H1 (cell line): ENCODE data around the gene RPS6KA5. TPM values are rescaled to one million over a fixed set of nuclear protein-coding genes. Genes with fewer than 3 reads are reported as not detected.

Experiments
- CTCF ChIA-PET: fragments of 300-600 bp; sonication (Branson Sonifier 250); formaldehyde crosslinking; loops from one replicate; lab custom pipeline; 2021; ENCODE audit not compliant: partially characterized antibody; lab: Charles Lee
- POLR2A ChIA-PET: fragments of 300-600 bp; sonication (Branson Sonifier 250); formaldehyde crosslinking; loops from one replicate; lab custom pipeline; 2021; ENCODE audit warnings: inconsistent platforms; ENCODE audit not compliant: partially characterized antibody; lab: Charles Lee
- DNase-seq, 2 experiments: peaks; one replicate each; pipeline versions ENCODE4 v3.0.0 to v3.0.0-alpha.2; 2010 to 2022; ENCODE audit warnings: low spot score in 2 of 2, low read depth in 1 of 2, mixed read lengths in 1 of 2
- FAIRE-seq: peaks from 2 replicates; lab custom pipeline; 2011; peaks lifted over from hg19 to GRCh38; lab: Jason Lieb, UNC
- H2AFZ ChIP-seq: 2 replicates; pipeline ENCODE4 v1.8.1; 2012; ENCODE audit warnings: low read length, inconsistent platforms
- H2AK5ac ChIP-seq: 2 replicates; pipeline ENCODE4 v1.6.1; 2013; ENCODE audit warnings: low read depth, low read length
- H2BK120ac ChIP-seq: replicated peaks from 2 replicates; pipeline ENCODE3; 2013; ENCODE audit warnings: low read depth, low read length, inconsistent platforms
- H2BK12ac ChIP-seq: 2 replicates; pipeline ENCODE4 v1.6.1; 2013; ENCODE audit warnings: low read depth, low read length
- H2BK15ac ChIP-seq: 2 replicates; pipeline ENCODE4 v1.6.1; 2013; ENCODE audit warnings: low read length
- H2BK20ac ChIP-seq: 2 replicates; pipeline ENCODE4 v1.6.1; 2013; ENCODE audit warnings: low read length
- H2BK5ac ChIP-seq: 2 replicates; pipeline ENCODE4 v1.6.1; 2013; ENCODE audit warnings: low read depth, low read length
- H3K14ac ChIP-seq: 2 replicates; pipeline ENCODE4 v1.6.1; 2013; ENCODE audit warnings: inconsistent platforms; ENCODE audit not compliant: insufficient read length
- H3K18ac ChIP-seq: 2 replicates; pipeline ENCODE4 v1.6.1; 2013; ENCODE audit warnings: low read length; ENCODE audit errors: extremely low read depth
- H3K23ac ChIP-seq: 2 replicates; pipeline ENCODE4 v1.6.1; 2013; ENCODE audit warnings: inconsistent platforms; ENCODE audit not compliant: insufficient read length
- H3K23me2 ChIP-seq: 2 replicates; pipeline ENCODE4 v1.6.1; 2013; ENCODE audit warnings: low read depth, low read length
- H3K27ac ChIP-seq: 2 replicates; pipeline ENCODE4 v1.6.1; 2011; ENCODE audit warnings: low read depth, low read length, inconsistent platforms
- H3K27me3 ChIP-seq, 4 experiments: replicated peaks in 1 of 4; 1 replicate in 1 of 4; 2 replicates in 3 of 4; pipeline versions ENCODE4 v1.6.1 to v1.8.1; 2011 to 2013; ENCODE audit warnings: low read length in 3 of 4, mild to moderate bottlenecking in 3 of 4, inconsistent platforms in 2 of 4, mixed read lengths in 2 of 4, moderate library complexity in 1 of 4; ENCODE audit not compliant: control insufficient read depth in 3 of 4, insufficient read depth in 3 of 4; ENCODE audit errors: extremely low read depth in 1 of 4
- H3K36me3 ChIP-seq, 4 experiments: 2 replicates each; pipeline versions ENCODE4 v1.6.1 to v1.8.1; 2011 to 2013; ENCODE audit warnings: mild to moderate bottlenecking in 4 of 4, low read length in 3 of 4, moderate library complexity in 2 of 4, control low read depth in 1 of 4, inconsistent platforms in 1 of 4; ENCODE audit not compliant: insufficient read depth in 4 of 4, control insufficient read depth in 2 of 4
- H3K4ac ChIP-seq: replicated peaks from 2 replicates; pipeline ENCODE3; 2013; ENCODE audit warnings: low read length, low read depth, mixed read lengths, inconsistent platforms; ENCODE audit not compliant: insufficient read length
- H3K4me1 ChIP-seq, 4 experiments: replicated peaks in 1 of 4; 1 replicate in 1 of 4; 2 replicates in 3 of 4; pipeline versions ENCODE4 v1.6.1 to v1.8.1; 2011 to 2013; ENCODE audit warnings: low read length in 3 of 4, inconsistent platforms in 2 of 4, mixed read lengths in 1 of 4; ENCODE audit not compliant: insufficient read depth in 4 of 4, control insufficient read depth in 3 of 4
- H3K4me2 ChIP-seq, 2 experiments: 2 replicates each; pipeline versions ENCODE4 v1.6.1 to v1.8.1; 2011 to 2013; ENCODE audit warnings: low read depth in 2 of 2, low read length in 2 of 2, control low read depth in 1 of 2, inconsistent platforms in 1 of 2, mild to moderate bottlenecking in 1 of 2; ENCODE audit not compliant: insufficient read depth in 1 of 2
- H3K4me3 ChIP-seq, 4 experiments: fragments of 200-600, 300-600 bp in 1 of 4; sonication (generic), shearing (Covaris generic), sonication (Bioruptor Twin) in 1 of 4; 2 replicates each; pipeline versions ENCODE4 v1.5.1 to v1.8.1; 2011 to 2016; ENCODE audit warnings: low read length in 4 of 4, low read depth in 3 of 4, control low read depth in 2 of 4, inconsistent platforms in 2 of 4, mild to moderate bottlenecking in 2 of 4, mixed read lengths in 1 of 4, moderate library complexity in 1 of 4; ENCODE audit not compliant: insufficient read depth in 2 of 4; ENCODE audit errors: extremely low read depth in 1 of 4
- H3K56ac ChIP-seq: replicated peaks from 2 replicates; pipeline ENCODE3; 2013; ENCODE audit warnings: low read depth, mild to moderate bottlenecking, mixed read lengths, low read length, inconsistent platforms; ENCODE audit not compliant: insufficient read length
- H3K79me1 ChIP-seq: 2 replicates; pipeline ENCODE4 v1.6.1; 2013; ENCODE audit warnings: low read depth, low read length, control low read depth
- H3K79me2 ChIP-seq, 2 experiments: 2 replicates each; pipeline versions ENCODE4 v1.6.1 to v1.8.1; 2012 to 2013; ENCODE audit warnings: low read length in 2 of 2, mild to moderate bottlenecking in 2 of 2, inconsistent platforms in 1 of 2; ENCODE audit not compliant: insufficient read depth in 2 of 2, control insufficient read depth in 1 of 2
- H3K9ac ChIP-seq, 4 experiments: replicated peaks in 1 of 4; 1 replicate in 1 of 4; 2 replicates in 3 of 4; pipeline versions ENCODE4 v1.6.1 to v1.8.1; 2011 to 2013; ENCODE audit warnings: low read depth in 3 of 4, low read length in 3 of 4, control low read depth in 2 of 4, mild to moderate bottlenecking in 2 of 4, moderate library complexity in 2 of 4, inconsistent platforms in 1 of 4; ENCODE audit errors: extremely low read depth in 1 of 4
- H3K9me3 ChIP-seq, 2 experiments: 2 replicates each; pipeline versions ENCODE4 v1.6.1 to v1.8.1; 2012 to 2013; ENCODE audit warnings: mild to moderate bottlenecking in 2 of 2, moderate library complexity in 2 of 2, control low read depth in 1 of 2, inconsistent platforms in 1 of 2, low read depth in 1 of 2, low read length in 1 of 2, mixed read lengths in 1 of 2; ENCODE audit not compliant: insufficient read depth in 2 of 2
- H4K20me1 ChIP-seq, 2 experiments: replicated peaks in 1 of 2; 2 replicates each; pipeline versions ENCODE3 to v1.8.1; 2011 to 2013; ENCODE audit warnings: inconsistent platforms in 2 of 2, low read length in 2 of 2, mild to moderate bottlenecking in 1 of 2; ENCODE audit not compliant: insufficient read depth in 2 of 2, control insufficient read depth in 1 of 2
- H4K5ac ChIP-seq: 2 replicates; pipeline ENCODE4 v1.6.1; 2013; ENCODE audit warnings: low read length, low read depth, mixed read lengths, inconsistent platforms; ENCODE audit not compliant: insufficient read length
- H4K8ac ChIP-seq: 2 replicates; pipeline ENCODE4 v1.8.0; 2013; ENCODE audit warnings: mild to moderate bottlenecking, moderate library complexity, low read length, inconsistent platforms; ENCODE audit not compliant: insufficient read depth; ENCODE audit errors: extremely low read depth
- H4K91ac ChIP-seq: replicated peaks from 2 replicates; pipeline ENCODE3; 2013; ENCODE audit warnings: low read length, mixed read lengths, inconsistent platforms; ENCODE audit not compliant: insufficient read length
- CBX8 ChIP-seq: fragments of 300-800, 300-1000 bp; sonication (generic); IDR thresholded peaks from 2 replicates; pipeline ENCODE4 v1.7.1; 2016; ENCODE audit warnings: low read depth, low read length, borderline replicate concordance
- WGBS, 2 experiments: shearing (Covaris generic) in 1 of 2; methylation state at CpG; one replicate each; pipeline versions ENCODE4 v1.1.6 to v1.1.7; 2013 to 2015; ENCODE audit warnings: low lambda C conversion rate in 2 of 2, mixed read lengths in 2 of 2, inconsistent platforms in 1 of 2, low coverage in 1 of 2, missing lambda C conversion rate in 1 of 2; ENCODE audit not compliant: insufficient replicate concordance in 2 of 2, insufficient coverage in 1 of 2, insufficient read length in 1 of 2; ENCODE audit errors: extremely low coverage in 1 of 2, missing lambda C conversion rate in 1 of 2; 5-methylcytosine and 5-hydroxymethylcytosine counted together
- polyA plus RNA-seq, 7 experiments: library from polyadenylated mRNA; depleted of rRNA in 3 of 7; stranded (reverse) in 5 of 7; unstranded in 2 of 7; fragments of >200 nt in 5 of 7; fragments of 200-250 nt in 2 of 7; gene quantifications; 1 replicate in 5 of 7; 2 replicates in 1 of 7; 4 replicates in 1 of 7; pipeline versions ENCODE4 v1.2.1 to v1.2.3, GENCODE V29; 2011 to 2013; ENCODE audit warnings: missing spikeins in 2 of 7, mixed read lengths in 2 of 7
- total RNA-seq: library from RNA; stranded (reverse); fragmentation: NEBNext Ultra II Directional; extraction: Animal tissue kit (Norgen Biotek cat#: 25700); gene quantifications from 2 replicates; pipeline ENCODE4 v1.2.1, GENCODE V29; 2021

The RPS6KA5 gene
- total and polyA plus RNA-seq, 2 of the 8 experiments (the other 6 are each of a cell fraction or from before 2014, with no cell fraction given), result 0.85 to 3.1 TPM

- Histone ChIP-seq H3K27me3 (no peaks in the 10 kb centered on the region; a peak in 3 of 7 replicates), H2AFZ (no peak overlapping the region), H3K4ac (no peak overlapping the region), H4K91ac (no peak overlapping the region), H4K8ac (no peak overlapping the region), H3K27ac (no peak overlapping the region), H2BK20ac (no peak overlapping the region), H3K79me1 (no peaks in the 10 kb centered on the region), H4K5ac (no peak overlapping the region), H2AK5ac (no peak overlapping the region), H2BK12ac (no peak overlapping the region), H4K20me1 (no peaks in the 10 kb centered on the region), H2BK120ac (no peak overlapping the region), H3K36me3 (no peaks in the 10 kb centered on the region), H3K4me2 (no peak overlapping the region), H3K14ac (no peak overlapping the region), H3K56ac (no peak overlapping the region), H3K9ac (no peak overlapping the region), H3K4me1 (peaks cover 0 to 6% (median 4%) of the 10 kb centered on the region in 4 experiments; a peak in 5 of 7 replicates), H3K18ac (no peak overlapping the region), H3K4me3 (no peak overlapping the region), H2BK5ac (no peak overlapping the region), H3K23ac (no peak overlapping the region), H3K79me2 (no peaks in the 10 kb centered on the region), H3K23me2 (peaks cover 2% of the 10 kb centered on the region; the same call in 1 of the 2 replicates), H3K9me3 (peaks cover 5 to 8% of the 10 kb centered on the region in 2 experiments; a peak in 3 of 4 replicates), H2BK15ac (no peak overlapping the region)
- DNase-seq, result no peak
- CTCF ChIA-PET, result interaction anchor here (0.9 to 1.3 kb wide), 2 partner anchors 10 to 24 kb away, joined by 3 to 5 read pairs; no protein-coding TSS in a partner anchor
- FAIRE-seq, result no peak
- WGBS, 2 experiments, result 84% methylated on average over 11 of the region's 11 CpGs; no CpG with 5 or more reads in 1 of the 2 experiments
- POLR2A ChIA-PET, result no interaction called here
- TF ChIP-seq CBX8, result no peak
These were observed 239.5 kb downstream of the RPS6KA5 start for GRCh38 chr14:90820958-90821357.
